Smooth muscle cell (in vitro differentiated cells): Measurements from ENCODE around the gene NECAB2. TPM values are rescaled to one million over a fixed set of nuclear protein-coding genes. Genes with fewer than 3 reads are reported as not detected.

Source experiments
- DNase-seq: peaks from one replicate; lab custom pipeline; 2025; ENCODE audit not compliant: unreplicated experiment; lab: John Stamatoyannopoulos, UW
- H2AFZ ChIP-seq: fragments of 200-600 bp; sonication (generic); 2 replicates; pipeline ENCODE4 v1.6.0; 2016; ENCODE audit warnings: antibody characterized with exemption, low read depth, mild to moderate bottlenecking
- H3F3A ChIP-seq: fragments of 200-600 bp; sonication (generic); 2 replicates; pipeline ENCODE4 v1.6.0; 2017; ENCODE audit warnings: antibody characterized with exemption, low read depth
- H3K27ac ChIP-seq: fragments of 200-600 bp; sonication (generic); 2 replicates; pipeline ENCODE4 v1.5.1; 2016; ENCODE audit warnings: low read depth, mild to moderate bottlenecking
- H3K27me3 ChIP-seq: fragments of 200-600 bp; sonication (generic); 2 replicates; pipeline ENCODE4 v1.6.1; 2016; ENCODE audit warnings: low read depth, mild to moderate bottlenecking
- H3K36me3 ChIP-seq: fragments of 200-600 bp; sonication (generic); 2 replicates; pipeline ENCODE4 v1.5.1; 2016; ENCODE audit warnings: low read depth
- H3K4me1 ChIP-seq: fragments of 200-600 bp; sonication (generic); 2 replicates; pipeline ENCODE4 v1.5.1; 2016; ENCODE audit warnings: low read depth
- H3K4me2 ChIP-seq: fragments of 200-600 bp; sonication (generic); 2 replicates; pipeline ENCODE4 v1.6.0; 2016; ENCODE audit warnings: mild to moderate bottlenecking
- H3K4me3 ChIP-seq: fragments of 200-600 bp; sonication (generic); 2 replicates; pipeline ENCODE4 v1.5.1; 2016; ENCODE audit warnings: mild to moderate bottlenecking
- H3K79me2 ChIP-seq: fragments of 200-600 bp; sonication (generic); 2 replicates; pipeline ENCODE4 v1.6.0; 2016; ENCODE audit warnings: low read depth, mild to moderate bottlenecking
- H3K9ac ChIP-seq: fragments of 200-600 bp; sonication (generic); 2 replicates; pipeline ENCODE4 v1.6.0; 2016; ENCODE audit warnings: low read depth
- H3K9me3 ChIP-seq: fragments of 200-600 bp; sonication (generic); replicated peaks from 2 replicates; pipeline ENCODE4 v1.5.1; 2016; ENCODE audit warnings: low read depth
- H4K20me1 ChIP-seq: fragments of 200-600 bp; sonication (generic); 2 replicates; pipeline ENCODE4 v1.6.0; 2016; ENCODE audit warnings: low read depth
- WGBS: methylation state at CpG from one replicate; pipeline ENCODE4 v1.1.7; 2016; ENCODE audit warnings: low lambda C conversion rate; 5-methylcytosine and 5-hydroxymethylcytosine counted together
- polyA plus RNA-seq: library from polyadenylated mRNA; unstranded; fragments of >200 nt; fragmentation: Nextera tagmentation; extraction: Ambion mirVana; gene quantifications from 2 replicates; pipeline ENCODE4 v1.2.1, GENCODE V29; 2016
- total RNA-seq: library from RNA; depleted of rRNA; stranded (reverse); fragments of >200 nt; gene quantifications from 2 replicates; pipeline ENCODE4 v1.2.3, GENCODE V29; 2014
- TF ChIP-seq, protein P1 (sequence below): fragments of 200-600 bp; sonication (generic); IDR thresholded peaks from 2 replicates; pipeline ENCODE4 v1.5.1; 2017; ENCODE audit warnings: borderline replicate concordance, mild to moderate bottlenecking, antibody characterized with exemption; ENCODE audit not compliant: insufficient read depth, poor library complexity, severe bottlenecking

NECAB2 gene
- total and polyA plus RNA-seq, 2 experiments from 2014 or later = 0.22 to 1.7 TPM

DNA sequence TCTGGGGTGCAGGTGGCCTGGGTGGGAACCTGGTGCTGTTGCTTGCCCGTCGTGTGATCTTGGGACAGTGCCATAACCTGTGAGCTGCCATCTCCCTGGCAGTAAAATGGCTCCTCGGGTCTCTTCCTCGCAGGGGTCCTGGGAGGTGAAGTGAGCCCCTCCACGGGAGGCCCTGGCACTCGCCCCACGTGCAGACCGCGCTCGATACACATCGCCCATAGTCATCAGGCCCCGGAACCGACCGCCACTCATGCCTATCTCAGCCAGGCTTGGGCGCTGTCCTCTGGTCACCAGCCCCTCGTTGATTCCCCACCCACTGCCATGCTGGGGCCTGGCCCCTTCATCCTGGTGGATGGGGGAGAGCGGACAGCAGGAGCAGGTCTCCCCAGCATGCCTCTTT, 36.5 kb upstream of the NECAB2 start:
- Histone ChIP-seq H3K36me3 (no peaks in the 10 kb centered on the region), H3F3A (peaks cover 16% of the 10 kb centered on the region), H3K9ac (no peak overlapping the region), H3K79me2 (no peaks in the 10 kb centered on the region), H3K4me1 (peaks cover 18% of the 10 kb centered on the region), H3K4me2 (no peak overlapping the region), H3K27me3 (no peaks in the 10 kb centered on the region), H3K9me3 (no peaks in the 10 kb centered on the region), H4K20me1 (peaks cover 4% of the 10 kb centered on the region), H3K4me3 (no peak overlapping the region), H3K27ac (no peak overlapping the region), H2AFZ (no peak overlapping the region)
- 98% methylated on average over 16 of the region's 17 CpGs for WGBS
- TF ChIP-seq, protein P1, sequence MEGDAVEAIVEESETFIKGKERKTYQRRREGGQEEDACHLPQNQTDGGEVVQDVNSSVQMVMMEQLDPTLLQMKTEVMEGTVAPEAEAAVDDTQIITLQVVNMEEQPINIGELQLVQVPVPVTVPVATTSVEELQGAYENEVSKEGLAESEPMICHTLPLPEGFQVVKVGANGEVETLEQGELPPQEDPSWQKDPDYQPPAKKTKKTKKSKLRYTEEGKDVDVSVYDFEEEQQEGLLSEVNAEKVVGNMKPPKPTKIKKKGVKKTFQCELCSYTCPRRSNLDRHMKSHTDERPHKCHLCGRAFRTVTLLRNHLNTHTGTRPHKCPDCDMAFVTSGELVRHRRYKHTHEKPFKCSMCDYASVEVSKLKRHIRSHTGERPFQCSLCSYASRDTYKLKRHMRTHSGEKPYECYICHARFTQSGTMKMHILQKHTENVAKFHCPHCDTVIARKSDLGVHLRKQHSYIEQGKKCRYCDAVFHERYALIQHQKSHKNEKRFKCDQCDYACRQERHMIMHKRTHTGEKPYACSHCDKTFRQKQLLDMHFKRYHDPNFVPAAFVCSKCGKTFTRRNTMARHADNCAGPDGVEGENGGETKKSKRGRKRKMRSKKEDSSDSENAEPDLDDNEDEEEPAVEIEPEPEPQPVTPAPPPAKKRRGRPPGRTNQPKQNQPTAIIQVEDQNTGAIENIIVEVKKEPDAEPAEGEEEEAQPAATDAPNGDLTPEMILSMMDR = no peak
- DNase-seq = no peak

DNA sequence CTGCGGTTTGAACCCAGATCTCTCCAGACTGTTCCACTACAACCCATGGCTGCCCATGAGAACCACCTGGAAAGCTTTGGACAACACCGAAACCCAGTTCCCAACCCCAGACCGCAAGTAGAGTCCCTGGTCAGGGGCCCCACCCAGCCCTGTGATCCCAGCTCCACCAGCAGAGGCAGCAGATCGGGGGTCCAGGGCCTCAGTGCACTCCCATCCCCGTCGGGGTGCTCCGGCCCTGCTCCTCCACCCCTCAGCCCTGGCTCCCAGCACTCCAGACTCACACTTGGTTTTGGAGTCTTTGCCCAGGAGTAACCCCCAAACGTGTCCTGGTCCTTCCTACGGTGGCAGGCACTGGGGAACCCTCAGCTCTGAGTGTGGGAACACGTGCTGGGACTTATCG, 35.7 kb upstream of the NECAB2 start:
- Histone ChIP-seq H3K4me1 (peaks cover 13% of the 10 kb centered on the region), H3F3A (peaks cover 12% of the 10 kb centered on the region), H3K36me3 (no peaks in the 10 kb centered on the region), H3K9me3 (no peaks in the 10 kb centered on the region), H3K4me3 (no peak overlapping the region), H3K27ac (no peak overlapping the region), H3K27me3 (no peaks in the 10 kb centered on the region), H2AFZ (no peak overlapping the region), H4K20me1 (no peaks in the 10 kb centered on the region), H3K4me2 (no peak overlapping the region), H3K9ac (no peak overlapping the region), H3K79me2 (no peaks in the 10 kb centered on the region)
- no peak for DNase-seq
- TF ChIP-seq, protein P1 = no peak
- 94% methylated on average over 11 of the region's 11 CpGs for WGBS

DNA sequence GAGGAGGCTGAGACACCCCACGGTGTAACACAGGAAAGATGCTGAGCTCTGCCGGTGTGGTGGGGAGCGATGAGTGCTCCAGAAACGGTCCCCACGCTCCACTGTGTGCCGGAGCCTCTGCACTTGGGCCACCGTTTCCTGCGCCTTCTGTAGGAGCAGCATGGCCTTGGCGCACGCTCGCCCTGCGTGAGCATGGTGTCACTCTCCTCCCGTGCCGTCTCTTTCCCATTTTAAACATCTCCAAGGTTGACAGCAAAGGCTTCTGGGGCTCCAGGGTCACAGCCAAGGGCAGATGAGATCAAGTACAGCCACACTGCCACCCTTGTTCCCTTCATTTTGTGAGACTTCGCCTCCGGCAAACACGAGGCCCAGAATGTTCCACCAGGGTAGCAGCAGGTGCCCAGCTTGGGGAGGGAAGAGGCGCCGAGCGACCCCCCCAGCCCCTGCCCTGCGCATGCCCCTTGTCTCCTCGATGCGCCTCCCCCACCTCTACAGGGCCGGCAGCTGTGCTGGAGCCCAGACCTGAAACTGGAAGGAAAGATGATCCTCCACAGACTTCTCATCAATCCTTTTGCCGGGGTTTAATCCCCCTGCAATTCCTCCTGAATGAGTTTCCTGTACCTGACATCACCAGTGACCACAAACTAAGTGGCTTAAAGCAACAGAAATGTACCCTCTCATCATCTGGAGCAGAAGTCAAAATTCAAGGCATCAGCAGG, 34.9 kb upstream of the NECAB2 start:
- WGBS = 82% methylated on average over 24 of the region's 25 CpGs
- peak overlapping the region; percentile 92 for H3K27ac ChIP-seq
- no peaks in the 10 kb centered on the region for H3K9me3 ChIP-seq
- peak overlapping the region; percentile 68 for H3K4me2 ChIP-seq
- no peaks in the 10 kb centered on the region for H3K27me3 ChIP-seq
- no peak overlapping the region for H2AFZ ChIP-seq
- no peak overlapping the region for H3K4me3 ChIP-seq
- no peaks in the 10 kb centered on the region for H3K79me2 ChIP-seq
- no peak for DNase-seq
- H3K4me1 ChIP-seq = peaks cover 10% of the 10 kb centered on the region
- H3F3A ChIP-seq = peaks cover 5% of the 10 kb centered on the region
- H3K36me3 ChIP-seq = no peaks in the 10 kb centered on the region
- H4K20me1 ChIP-seq = no peaks in the 10 kb centered on the region
- peak overlapping the region; percentile 83 for H3K9ac ChIP-seq
- TF ChIP-seq, protein P1 = no peak
